GM21367 (cell line): ENCODE results near the gene IFT43.

Source experiments
- ATAC-seq: cut with Tn5 transposase; IDR thresholded peaks from one replicate; pipeline ENCODE4 v1.9.1; 2021; ENCODE audit not compliant: unreplicated experiment

IFT43 gene

DNA sequence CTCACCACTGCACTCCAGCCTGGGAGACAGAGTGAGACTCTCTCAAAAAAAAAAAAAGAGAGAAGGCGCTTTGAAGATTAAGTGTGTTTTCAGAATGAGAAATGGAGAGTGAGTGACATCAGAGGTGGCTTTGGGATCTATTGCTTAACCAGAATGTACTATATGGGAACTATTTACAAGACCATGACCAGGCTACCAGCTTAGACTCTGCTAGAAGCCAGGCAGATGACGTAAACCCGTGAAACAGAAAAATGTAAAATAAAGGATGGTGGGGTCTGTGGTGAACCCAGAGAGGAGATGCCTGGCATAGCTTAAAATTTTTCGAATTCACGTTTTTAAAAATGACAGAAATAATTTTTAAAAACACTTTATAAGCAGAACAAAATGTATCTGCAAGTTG is 82.0 kb downstream of the IFT43 start:
- ATAC-seq = no peak

DNA sequence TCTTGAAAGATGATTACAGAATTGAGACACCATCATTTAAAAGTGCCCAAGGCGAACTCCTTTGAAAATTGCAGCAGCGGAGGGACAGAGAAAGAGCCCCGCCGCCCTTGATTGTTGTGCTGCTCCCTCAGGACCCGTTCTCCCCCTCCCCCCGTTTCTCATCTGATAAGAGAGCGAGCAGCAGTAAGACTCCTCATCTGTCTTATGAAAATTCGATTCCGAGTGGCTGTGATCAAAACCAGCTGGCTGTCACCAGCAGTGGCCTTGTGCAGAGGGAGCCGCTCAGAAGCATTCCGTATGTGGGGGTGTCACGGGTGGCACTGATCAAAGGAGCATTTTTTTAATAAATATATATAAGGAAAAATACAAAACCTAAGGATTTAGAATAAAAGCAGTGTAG is 88.2 kb downstream of the IFT43 start:
- no peak for ATAC-seq

DNA sequence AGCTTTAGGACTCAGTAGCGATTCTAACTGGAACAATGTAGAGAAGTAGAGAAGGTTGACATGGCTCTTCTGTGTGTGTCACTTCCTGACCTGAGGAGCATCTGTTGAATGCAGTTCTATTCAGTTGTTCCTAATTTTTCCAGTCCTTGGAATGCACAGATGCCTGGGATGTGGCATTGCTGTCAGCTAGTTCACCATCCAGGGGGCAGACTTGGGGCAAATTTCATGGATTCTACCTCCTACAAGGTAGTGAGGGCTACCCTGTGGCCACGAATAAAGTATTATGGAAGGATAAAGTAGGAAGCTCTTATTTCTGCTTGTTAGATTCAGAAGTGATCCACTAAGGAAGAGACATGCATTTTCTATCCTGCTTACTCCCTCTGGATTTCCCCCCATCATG is 91.8 kb downstream of the IFT43 start:
- no peak for ATAC-seq

DNA sequence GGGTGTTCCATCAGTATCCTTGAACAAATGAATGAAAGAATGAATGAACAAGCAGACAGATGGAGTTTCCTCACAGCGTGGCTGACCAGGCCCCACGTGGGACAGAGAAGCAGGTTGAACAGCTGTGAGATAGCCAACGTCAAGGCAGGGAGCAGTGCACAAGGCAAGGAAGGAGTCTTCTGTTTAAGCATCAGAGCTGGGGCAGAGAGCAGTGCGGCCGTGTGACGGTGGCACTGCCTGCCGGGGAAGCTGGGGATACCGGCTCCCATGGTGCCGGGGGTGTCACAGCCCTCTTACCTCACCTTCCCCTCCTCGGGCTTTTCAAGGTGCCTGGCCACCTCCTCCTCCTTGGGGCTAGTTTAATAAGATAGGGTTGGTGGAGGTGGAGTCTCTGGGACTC is 92.9 kb downstream of the IFT43 start:
- ATAC-seq = no peak

DNA sequence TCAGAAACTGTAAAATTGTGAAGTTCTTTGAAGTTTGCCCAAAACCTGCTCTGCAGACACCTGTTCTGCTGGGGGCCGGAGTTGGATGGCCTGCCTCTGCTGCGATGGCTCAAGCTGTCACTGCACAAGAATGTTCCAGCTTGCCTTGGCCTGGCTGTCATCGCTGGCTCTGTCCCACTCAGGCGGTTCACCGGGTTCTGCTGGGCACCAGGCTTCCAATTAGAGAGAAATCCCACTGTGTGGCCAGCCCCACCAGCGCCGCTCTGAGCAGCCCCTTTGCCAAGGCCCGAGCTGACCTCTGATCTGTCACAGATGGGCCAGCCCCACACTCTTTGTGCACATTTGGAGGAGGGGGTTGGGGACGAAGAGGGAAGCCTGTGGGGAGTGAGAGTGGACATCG is 94.5 kb downstream of the IFT43 start:
- ATAC-seq = no peak

DNA sequence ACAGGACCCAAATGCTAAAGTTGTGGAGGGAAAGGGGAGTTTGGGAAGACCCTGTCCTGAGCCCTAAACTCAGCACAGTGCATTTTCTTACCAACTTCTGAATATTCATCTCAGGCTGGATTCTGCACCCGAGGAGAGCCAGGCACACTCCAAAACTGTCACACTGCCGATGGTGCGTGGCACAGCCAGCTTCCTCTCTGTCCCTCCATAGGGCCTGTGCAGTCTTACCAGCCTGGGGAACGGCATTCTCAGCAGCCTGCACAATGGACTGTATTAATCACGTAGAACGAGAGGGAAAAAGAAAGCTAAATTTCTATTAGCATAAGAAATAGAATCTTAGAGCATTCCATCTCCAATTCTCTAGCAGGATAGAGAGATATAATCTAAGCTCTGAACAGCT is 94.9 kb downstream of the IFT43 start:
- no peak for ATAC-seq

DNA sequence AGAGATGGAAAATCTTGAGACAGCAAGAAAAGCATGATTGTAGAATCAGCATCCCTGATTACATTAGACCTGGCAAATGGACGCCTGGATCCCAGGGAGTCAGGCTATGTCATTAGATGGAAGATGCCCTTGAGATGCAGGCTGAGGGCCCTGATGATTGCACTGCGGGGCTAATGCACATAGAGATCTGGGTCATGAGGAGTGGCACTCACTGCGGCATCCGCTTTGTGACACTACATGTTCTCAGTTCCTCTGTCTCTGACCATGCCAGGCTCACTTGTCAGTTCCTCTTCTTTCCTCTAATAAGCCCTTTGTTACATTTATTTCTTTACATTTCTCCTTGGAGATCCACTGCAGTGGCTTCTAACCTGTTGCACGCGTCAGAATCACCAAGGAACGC is 96.1 kb downstream of the IFT43 start:
- no peak for ATAC-seq

DNA sequence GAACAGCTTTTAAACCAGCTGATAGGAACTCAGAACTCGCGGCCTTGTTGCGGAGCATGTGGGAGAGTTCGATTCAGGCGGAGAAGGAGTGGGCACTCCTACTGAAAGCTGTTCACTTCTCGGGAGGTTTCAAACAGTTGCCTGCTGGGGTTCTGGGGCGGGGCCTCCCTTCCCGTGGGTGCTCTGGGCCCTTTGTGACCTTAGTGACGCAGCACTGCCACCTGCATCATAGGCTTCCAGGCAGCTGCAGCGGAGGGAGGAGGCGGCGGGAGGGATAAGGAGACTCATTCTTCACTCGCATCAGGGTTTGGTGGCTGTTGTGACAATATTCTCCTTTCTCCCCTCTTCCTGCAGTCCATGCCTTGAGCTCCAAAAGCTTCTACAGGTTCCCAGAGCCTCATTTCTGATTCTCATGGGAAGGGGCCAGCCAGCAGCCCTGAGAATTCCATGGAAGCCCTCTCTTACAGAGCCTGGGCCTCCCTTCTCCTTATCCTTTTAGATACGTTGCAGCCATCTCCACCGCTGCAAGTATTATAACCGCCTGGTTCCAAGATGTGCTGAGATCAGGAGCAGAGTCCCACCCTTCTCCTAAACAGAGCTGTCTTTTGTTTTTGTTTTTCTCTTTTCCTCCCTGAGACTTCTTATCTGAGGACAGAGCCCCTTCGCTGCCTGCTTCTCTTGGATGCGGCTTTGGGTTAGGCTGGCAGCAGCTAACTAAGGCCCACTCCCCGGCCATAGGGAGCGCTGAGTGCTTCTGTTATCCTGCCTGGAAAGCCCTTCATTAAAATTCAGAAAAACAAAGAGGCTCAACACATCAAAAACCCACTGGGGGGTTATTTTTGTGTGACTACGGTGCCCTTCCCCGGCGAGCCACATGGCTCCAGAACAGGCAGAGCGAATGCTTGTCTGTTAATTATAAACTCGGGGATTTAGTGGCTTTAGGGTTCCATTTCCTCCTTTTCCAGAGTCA is 98.5 kb downstream of the IFT43 start:
- no peak for ATAC-seq

DNA sequence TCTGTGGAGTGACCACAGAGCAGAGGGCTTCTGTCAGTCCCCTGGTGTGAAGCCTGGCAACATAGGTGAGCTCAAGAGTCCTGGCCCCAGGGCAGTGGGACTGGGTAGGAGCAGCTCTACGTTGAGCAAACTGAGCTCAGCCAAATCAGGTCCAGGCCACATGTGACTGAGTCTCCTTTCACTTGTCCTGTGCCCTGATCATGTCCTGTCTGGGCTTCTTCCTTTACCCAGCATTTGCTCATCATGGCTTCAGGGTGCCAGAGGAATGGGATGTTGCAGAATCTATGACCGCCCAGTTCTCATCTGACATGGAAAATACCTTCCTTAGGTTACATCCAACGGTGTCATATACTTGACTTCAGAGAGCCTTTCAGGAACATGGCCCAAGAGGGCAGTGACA is 99.8 kb downstream of the IFT43 start:
- no peak for ATAC-seq

DNA sequence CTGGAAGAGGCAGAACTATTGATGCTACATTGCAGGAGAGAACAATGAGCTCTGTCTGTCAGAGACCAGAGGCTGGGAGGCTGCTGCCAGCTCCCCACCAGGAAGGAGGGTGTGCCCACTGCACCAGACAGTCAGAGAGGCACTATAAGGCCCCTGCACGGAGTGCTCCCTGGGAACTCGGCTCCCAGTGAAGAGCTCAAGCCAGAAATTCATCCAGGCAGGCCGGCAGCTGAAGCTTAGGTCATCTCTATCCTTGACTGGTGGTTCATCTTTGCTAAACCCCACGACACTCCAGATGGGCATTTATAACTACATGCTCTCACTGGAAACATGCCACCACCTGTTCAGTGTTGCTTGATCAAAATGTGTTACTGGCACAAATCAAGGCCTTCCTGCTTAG is 101.1 kb downstream of the IFT43 start:
- ATAC-seq = no peak

DNA sequence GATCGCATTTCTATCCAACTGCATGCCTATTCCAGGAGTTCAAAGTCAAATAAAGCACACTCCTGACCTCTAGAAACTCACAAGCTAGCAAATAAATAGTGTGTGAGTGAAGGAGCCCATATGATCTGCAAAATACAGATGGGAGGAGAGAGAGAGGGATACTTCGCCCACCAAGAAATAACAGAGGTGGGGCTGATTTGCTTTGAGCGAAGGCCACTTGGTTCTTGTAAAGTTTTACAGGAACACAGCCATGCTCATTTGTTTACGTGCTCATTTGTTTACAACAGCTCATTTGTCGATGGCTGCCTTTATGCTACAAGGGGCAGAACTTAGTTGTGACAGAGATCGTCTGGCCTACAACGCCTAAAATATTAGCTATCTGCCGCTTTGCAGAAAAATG is 102.8 kb downstream of the IFT43 start:
- ATAC-seq = no peak

DNA sequence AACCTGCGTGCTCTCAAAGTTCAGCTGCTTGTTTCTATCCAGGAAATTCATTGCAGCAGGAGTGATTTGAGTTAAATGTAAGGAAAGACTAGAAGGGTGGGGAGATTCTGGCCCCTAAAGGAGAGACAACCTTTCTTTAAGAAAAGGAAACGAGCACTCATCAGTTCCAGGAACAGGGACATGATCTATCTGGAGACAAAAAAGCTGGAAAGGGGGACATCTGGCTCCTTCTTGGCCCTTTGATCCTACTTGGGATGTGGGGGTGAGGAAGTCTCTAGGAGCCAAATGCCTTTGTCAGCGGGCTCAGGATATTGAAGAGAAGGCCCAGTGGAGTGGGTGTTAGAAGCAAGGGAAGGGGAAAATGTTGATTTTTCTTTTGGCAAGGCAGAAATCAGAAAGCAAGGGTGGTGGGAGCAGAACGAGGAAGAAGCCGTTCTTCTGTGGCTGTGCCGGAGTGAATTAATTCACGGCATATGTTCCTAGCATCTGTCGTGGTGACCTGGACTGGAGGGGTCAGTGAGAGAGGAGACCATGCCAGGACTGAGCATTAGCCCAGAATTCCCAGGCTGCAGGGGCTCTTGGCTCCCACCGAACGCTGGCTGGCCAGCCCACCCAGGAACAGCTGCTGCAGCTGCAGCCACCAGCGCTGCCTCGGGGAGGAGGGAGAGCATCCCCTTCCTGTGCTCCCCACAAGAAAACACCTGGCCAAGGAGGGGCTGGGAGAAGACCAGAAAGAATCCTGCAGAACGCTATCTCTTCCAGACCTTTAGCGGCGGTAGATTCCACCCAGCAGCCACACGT is 103.4 kb downstream of the IFT43 start:
- no peak for ATAC-seq

DNA sequence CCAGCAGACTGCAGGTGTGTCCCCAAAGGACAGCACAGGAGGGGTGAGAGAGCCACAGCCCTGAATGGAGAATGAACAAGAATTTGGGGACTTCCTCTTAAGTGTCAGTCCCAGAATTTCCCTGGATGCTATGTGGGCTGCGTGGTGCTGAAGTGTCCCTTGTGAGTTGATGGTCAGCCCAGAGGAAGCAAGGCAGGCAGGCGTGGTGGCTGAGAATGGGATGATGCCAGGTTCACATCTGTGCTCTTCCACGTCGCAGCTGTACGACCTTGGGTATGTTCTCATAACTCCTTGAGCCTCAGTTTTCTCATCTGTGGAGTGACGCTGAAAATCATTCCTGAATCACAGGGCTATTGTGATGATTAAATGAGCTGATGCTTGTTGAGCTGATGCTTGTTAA is 104.0 kb downstream of the IFT43 start:
- no peak for ATAC-seq

DNA sequence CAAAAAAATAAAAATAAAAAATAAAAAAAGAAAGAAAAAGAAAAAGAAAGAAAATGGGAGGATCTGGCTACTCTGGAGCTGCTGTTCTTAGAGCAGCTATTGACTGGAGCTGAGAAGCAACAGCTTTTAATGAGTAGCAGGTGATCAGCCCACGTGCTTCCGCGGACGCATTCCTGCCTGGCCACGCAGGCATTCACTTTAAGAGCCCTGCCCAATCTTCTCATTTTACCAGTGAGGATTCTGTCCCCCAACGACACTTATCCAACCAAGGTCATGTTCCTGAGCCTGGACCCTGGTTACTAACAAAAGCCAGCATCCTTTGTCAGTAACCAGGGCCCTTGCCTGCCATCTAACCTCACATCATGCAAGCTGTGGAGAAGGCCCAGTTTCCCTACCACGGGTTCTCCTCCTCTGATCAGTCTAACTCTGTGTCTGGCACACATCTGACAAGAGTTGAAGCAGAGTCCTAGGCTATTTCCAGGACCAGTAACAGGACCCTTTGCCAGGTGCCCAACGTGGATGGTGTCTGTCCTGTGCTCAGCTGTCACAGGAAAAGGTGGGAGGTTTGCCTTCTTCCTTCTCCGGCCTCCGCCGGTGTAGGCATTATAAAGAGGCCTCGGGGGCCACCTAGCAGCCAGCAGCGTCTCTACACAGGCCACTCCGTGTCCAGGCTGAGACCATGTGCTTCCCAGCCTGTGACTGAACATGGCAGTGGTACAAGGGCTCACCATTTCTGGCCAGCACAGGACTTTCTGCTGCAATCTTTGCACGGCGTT is 105.2 kb downstream of the IFT43 start:
- ATAC-seq = no peak

DNA sequence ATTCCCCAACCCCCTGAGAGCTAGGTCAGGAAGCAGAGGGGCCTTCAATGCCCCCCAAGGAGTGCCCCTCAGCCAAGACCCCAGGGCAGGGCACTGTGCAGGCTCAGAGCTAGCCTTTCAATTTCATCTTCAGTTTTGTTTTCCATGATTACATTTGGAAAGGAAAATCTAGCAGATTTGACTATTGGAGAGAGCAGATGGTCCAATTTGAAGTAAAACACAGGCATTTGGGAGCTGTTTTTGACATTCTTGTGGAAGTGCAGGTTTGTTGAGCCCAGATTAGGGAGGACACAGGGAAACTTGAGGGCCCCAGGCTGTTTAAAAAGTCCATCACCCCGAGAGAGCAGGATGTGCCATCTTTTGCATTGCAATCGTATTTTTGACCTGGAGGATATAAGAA is 107.5 kb downstream of the IFT43 start:
- no peak for ATAC-seq

DNA sequence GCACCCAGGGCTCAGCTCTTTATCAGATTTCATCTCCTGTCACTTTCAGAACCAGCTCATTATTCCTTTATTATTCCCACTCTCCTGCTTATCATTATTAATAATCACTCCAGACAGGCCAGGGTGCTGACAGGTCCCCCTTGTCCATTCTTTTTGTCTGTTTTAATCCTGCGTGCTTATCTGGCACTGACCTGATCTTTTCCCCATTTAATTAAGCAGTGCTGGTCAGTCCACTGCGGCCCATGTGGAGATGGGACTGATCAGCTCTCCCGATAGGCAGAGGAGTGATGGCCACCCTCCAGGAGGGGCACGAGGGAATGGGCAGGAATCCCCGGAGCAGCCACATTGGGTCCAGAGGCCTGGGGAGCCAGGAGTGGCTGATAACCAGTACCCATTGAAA is 110.7 kb downstream of the IFT43 start:
- no peak for ATAC-seq

DNA sequence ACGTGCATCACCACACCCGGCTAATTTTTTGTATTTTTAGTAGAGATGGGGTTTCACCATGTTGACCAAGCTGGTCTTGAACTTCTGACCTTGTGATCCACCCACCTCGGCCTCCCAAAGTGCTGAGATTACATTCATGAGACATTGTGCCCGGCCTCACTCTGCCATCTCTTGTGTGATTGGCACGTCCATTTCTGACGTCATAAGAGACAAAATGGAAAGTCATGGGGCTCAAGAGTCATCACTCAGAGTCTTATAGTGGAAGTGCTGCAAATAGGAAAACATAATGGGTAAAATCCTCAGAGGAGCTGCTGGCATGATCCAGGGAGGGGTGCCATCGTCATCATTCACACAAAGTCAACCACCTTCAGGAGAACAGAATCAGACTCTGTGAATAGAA is 112.0 kb downstream of the IFT43 start:
- no peak for ATAC-seq

DNA sequence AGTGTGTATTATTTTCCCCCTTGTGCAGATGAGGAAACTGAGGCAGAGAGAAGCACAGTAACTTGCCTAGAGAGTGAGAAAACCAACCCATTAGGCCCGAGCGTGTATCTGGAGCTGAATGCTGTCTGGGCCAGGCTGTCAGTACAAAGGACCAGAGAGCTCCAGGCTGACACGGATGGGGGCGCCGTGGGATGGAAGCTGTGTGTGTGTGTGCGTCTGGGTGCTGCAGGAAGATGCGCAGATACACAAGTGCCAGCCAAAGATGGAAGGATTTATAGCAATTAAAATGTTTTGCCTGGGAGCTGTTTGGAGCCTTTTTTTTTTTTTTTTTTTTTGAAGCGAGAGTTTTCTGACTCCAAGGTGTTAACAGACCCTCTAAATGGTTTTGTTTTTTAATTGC is 112.5 kb downstream of the IFT43 start:
- ATAC-seq = no peak

DNA sequence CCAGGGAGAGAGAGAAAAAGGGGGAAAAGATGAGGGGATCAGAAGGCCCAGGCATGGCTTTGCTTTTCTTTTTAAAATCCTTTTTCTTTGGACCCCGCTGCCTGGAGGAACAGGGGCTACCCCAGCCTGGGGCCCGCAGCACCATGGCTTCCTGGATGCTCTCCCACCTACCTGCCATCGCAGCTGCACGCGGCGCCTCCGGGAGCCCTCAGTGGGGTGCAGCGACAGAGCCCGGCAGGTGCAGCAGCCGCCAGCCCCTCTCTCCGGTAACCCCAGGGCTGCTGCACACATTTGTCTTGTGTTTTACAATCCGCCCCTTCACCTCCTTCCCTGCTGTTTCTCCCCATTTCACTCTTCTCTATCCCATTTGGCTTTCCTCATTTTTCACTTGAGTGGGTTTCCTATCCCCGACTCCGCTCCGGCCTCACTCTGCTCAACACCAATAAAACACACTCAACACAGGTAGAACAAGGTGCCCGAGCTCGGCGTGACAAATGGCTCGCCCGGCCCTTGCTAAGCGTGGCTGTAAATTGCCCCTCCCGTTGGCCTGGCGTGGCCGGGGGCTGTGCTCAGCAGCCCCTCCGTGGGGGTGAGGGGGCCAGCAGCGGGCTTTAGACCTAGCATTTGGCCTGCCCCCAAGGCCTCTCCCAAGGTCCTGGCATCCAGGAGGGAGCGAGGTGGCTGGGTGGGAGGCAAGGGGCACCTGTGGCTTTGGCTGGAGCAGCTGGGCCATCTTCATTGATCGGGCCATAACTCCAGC is 113.5 kb downstream of the IFT43 start:
- ATAC-seq = no peak

DNA sequence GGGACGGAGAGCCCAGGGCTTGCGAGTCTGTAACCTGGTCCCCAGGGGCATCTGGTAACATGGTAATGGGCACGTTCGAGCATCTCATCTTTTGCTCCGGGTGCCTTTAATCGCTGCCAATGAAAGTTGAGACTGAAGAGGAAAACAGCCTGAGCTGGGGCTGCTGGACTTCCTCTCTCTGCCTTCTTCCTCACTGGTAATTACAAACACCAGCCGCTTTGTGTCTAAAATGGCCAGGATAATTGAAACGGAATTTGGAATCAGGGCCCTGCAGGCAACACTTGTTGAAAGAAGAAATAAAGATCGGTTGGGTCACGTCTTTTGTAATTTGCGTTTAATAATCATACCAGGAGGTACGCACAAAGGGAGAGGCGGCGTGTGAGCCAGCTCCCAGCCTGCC is 114.7 kb downstream of the IFT43 start:
- ATAC-seq = no peak
